Stimulated activated CD4-positive, alpha-beta T cell treated with anti-CD3 and anti-CD28 coated beads, Interleukin-15, amount 100 ng/mL, for 1 hour (primary cell): ENCODE measurements around the gene IQCE.

Source experiments
- DNase-seq, 2 donors: peaks; one replicate each; pipeline ENCODE4 v3.0.0-alpha.2; 2020; ENCODE audit warnings: low read depth in 1 of 2, low spot score in 1 of 2

The IQCE gene

DNA sequence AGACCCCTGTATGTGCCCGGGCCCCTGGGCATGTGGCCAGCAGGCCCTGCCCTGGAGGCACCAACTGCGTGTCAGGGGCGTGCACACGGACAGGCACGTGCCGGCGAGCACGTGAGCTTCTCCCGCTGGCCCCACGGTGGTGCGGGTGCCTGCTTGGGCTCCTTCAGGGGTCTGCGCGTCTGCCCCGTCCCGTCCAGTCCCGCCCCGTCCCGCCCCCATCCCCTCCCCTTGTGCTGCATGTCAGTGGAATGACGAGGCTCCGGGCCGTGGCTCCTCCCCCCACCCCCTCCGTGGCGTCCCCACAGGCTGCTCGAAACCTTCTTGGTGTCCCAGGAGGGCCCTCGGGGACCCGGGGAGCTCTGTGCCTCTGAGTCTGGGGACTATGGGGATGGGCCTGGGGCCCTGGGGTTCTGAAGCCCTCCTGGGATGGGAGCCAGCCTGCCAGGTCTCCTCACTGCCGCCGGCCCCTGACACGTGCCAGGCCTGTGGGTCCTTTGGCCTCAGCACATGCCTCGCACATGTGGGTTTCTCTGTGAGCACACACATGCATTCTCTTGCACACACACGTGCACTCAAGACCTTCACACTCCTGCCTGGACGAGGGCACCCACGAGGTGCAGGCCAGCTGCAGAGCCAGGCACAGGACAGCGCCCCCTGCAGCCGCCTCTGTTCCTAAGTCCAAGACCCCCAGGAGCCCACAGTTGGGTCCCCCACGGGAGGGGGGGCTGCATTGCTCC lies 101.7 kb downstream of the IQCE start:
- DNase-seq, result no peak

DNA sequence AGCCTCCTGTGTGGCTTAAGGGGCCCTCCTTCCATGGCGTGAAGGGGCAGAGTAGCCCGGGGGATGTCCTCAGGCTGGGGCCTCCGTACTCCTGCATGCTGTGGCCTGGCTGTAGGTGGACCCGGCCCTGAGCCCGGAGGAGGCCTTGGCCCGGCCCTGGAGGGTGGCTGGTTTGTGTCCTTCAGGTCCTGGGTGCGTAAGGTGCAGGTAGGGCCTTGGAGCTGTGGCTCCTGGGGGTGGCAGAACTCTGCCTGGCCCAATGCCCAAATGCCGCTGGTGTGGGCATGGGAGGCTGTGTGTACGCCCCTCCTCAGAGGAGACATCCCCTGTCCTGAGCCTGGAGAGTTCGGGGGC lies 102.3 kb downstream of the IQCE start:
- no peak for DNase-seq

DNA sequence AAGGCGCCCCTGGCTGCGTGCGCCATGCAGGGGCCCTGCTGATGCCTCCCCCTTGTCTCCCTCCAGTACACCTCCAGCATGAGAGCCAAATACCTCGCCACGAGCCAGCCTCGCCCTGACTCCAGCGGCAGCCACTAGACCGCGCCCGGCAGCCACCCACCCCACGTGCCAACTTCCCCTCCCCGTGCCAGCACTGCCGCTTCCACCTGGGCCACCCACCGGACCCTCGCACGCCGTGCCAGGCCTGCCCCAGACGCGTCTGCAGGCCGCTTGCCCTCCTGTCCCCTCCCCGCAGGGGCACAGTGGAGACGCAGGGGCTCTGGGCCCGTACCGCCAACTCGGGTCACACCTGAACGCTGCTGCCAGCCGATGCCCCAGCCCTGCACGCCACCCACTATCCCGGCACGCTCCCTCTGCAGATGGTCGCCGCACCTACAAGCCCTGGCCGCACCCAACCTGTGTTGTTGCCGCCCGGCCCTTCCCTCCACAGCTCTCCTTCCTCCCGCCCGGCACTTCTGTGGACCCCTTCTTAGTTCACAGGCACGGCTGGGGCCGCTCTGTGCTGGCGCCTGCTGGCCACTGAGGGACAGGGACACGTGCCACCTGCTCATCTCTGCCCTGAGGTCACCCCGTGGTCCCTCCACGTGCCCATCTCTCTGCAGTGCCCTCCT lies 103.0 kb downstream of the IQCE start:
- no peak for DNase-seq

DNA sequence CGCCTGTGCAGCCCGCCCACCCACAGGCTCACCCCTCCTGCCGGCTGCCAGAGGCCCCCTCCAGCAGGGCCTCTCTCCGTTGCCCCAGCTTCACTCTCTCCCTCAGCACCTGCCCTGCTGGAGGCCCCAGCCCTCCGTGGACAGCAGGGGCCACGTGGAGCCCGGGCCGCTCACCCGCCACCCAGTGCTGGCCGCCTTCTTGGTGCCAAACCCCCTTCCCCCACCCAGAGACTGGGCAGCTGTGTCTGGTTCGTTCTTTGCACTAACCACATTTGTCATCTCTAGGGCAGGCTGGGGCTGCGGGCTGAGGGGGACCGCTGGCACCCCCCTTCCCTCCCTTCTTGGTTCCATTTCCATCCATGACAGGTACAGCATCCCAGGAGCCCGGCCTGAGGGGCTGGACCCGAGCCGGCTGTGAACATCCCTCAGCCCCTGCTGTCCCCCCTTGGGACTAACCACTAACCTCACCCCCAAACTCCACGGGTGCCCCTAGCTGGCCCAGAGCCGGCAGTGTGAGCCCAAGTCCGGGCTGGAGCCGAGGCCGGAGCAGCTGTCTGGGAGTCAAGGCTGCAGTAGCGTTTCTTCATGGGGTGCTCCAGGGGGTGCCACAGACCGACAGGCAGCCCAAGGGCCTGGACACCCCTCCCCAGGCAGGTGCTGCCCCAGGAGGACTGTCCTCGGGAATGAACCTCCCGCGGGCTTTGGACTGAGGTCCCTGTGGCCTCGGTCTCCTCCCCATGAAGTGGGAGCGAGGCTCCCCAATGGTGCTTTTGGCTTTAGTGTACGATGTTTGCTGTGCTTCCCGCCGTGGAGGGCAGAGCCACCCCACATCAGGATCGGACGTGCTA lies 103.7 kb downstream of the IQCE start:
- DNase-seq, result no peak

DNA sequence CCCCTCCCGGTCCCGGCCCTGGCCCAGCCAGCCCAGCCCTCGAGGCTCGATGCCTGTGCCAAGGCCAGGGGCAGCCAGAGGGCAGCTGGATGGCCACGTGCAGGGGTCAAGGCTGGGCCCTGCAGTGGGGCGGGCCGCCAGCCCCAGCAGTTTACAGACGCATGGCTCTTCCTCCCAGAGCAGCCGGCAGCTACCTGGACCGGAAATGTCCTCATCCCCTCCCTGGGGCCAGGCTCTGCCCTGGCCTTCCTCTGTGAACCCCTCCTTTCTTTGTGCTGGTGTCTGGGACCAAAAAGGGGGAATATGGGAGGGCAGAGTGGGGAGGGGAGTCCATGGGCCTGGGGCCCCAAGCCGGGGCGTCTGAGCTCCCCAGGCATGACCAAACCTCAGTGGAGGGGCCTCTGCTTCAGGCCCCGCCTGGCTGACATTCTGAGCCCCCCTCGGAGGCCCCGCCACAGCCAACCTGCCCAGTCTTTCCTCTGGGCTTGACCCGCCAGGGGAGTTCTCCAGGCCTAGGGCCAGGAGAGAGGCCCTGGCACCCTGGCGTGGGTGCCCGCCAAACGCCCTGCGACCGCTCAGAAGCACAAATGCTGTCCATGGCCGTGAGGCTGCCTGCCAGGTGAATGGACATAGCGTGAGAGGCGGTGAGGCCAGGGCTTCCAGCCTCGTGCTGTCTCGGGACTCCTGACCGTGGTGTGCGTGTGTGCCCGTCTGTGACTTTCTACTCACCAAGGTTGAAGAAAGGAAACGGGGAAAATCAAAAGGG lies 104.5 kb downstream of the IQCE start:
- DNase-seq, result no peak

DNA sequence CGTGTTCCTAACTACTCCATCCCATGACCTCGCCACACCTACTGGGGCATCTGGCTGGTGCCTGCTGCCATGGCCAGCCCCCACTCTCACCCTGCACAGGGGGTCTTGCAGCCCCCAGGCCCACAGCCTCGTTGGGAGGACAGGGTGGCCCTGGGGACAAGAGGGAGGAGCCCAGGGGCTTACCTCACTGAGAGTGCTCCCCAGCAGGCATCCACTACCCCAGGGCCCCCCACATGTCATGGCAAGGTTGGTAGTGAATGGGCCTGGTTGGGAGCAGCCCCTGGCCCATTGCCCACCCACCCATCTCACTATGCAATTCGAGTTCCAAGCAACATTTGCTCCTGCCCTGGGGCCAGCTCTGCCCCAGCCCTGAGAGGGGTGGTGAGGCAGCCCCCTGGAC lies 105.2 kb downstream of the IQCE start:
- DNase-seq, result no peak
